Myocyte (in vitro differentiated cells): Measurements from ENCODE around the gene RAD51B. TPM values are rescaled to one million over a fixed set of nuclear protein-coding genes. Genes with fewer than 3 reads are reported as not detected.
"Not testable (repeated sequence)": the region's sequence is repeated elsewhere in the genome, so short reads cannot be mapped to it uniquely, and the experiment has no call there.

Source experiments
- DNase-seq: peaks from one replicate; pipeline ENCODE4 v3.0.0-alpha.2; 2012; ENCODE audit warnings: low read depth
- total RNA-seq: library from RNA; depleted of rRNA; stranded (reverse); fragments of >200 nt; gene quantifications from 2 replicates; pipeline ENCODE4 v1.2.3, GENCODE V29; 2014

RAD51B gene
- total RNA-seq, 1 donor from 2014 or later = 70.0 TPM

DNA sequence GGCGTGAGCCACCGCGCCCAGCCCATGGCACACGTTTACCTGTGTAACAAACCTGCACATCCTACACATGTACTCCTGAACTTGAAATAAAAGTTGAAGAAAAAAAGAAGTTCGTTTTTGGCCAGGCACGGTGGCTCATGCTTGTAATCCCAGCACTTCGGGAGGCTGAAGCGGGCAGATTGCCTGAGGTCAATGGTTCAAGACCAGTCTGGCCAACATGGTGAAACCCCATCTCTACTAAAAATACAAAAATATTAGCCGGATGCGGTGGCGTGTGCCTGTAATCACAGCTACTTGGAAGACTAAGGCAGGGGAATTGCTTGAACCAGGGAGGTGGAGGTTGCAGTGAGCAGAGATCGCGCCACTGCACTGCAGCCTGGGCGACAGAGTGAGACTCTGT lies 879.2 kb downstream of the RAD51B start:
- not testable (repeated sequence) for DNase-seq

DNA sequence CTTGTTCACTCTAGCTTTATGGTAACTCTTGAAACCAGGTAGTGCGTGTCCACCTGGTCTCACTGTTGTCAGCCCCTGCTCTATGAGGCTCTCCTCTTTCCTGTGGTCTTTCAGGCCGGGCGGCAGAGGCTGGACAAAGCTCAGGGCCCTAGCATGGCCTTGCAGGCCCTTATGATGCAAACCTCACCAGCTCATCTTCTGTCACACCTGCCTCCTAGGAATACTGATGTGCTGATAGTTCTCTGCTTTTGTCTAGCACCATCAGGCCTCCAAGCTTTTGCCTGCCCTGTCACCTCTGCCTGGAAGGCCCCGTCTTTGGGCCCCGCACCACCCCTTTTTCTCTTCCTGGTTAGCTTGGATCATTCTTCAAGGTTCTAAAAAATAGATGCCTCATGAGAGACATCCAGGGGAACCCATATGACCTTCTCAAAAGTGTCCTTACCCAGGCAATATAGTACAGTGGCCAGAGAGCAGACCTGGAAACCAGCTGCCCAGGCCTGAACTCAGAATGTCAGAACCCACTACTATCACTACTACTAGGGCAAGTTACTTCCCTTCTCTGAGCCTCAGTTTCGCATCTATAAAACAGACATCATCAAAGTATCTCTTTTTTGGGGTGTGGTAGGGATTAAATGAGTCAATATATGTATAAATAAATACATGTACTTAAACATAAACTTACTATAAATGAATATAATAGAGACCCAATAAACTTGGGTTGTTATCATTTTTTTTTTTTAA lies 881.6 kb downstream of the RAD51B start:
- DNase-seq = no peak

GRCh38 chr14:68702135-68702534 lies 882.6 kb downstream of the RAD51B start:
- DNase-seq = no peak

GRCh38 chr14:68702578-68702977 lies 883.0 kb downstream of the RAD51B start:
- DNase-seq = no peak

- DNase-seq = peak; percentile 50
These were observed 883.5 kb downstream of the RAD51B start for GRCh38 chr14:68703093-68703492.

DNA sequence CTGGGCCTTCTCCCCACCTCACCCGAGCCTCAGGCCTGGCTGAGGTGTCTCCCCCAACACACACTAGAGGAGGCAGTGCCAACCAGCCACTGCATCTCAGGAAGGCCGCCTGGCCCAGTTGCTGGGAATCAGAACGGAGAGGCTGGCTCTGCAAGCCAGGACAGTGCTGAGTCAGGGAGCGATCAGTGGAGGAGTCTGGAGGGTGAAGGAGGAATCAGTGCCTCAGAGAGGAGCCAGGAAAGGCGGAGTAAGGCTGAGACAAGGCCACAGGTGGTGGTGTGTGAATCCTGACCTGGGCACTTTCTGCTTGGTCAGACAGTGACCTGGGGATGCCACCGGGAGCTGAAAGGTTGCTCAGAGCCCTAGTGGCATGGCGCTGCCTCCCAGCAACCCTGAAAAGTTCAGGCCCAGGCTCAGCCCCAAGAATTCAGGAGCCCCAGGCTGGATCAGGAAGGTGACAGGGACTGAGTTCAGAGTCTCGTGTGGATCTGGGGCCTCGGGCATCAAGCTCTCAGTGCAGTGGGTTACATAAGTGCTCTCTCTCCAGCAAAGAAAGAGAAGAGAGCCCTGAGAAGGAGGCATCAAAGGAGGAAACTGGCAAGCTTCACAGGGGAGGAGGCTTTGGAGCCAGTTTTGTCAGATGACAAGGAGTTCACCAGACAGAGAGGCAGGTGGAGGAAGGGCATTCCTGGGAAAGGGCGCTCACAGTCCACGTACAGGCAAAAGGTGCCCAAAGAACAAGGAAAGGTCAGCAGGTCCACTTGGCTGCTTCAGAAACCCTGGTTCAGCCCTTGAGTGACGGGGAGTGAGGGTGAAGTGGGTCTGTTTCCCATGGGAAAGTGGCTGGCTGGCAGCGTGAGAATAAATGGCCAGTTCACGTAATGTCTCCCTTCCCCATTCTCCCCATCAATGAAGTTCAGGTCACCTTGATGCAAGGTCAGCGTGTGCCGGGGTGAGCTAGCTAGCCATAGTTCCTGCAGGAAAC lies 885.4 kb downstream of the RAD51B start:
- no peak for DNase-seq

- DNase-seq = no peak
These were observed 886.2 kb downstream of the RAD51B start for GRCh38 chr14:68705741-68706283.

GRCh38 chr14:68707482-68707881 lies 887.9 kb downstream of the RAD51B start:
- no peak for DNase-seq

DNA sequence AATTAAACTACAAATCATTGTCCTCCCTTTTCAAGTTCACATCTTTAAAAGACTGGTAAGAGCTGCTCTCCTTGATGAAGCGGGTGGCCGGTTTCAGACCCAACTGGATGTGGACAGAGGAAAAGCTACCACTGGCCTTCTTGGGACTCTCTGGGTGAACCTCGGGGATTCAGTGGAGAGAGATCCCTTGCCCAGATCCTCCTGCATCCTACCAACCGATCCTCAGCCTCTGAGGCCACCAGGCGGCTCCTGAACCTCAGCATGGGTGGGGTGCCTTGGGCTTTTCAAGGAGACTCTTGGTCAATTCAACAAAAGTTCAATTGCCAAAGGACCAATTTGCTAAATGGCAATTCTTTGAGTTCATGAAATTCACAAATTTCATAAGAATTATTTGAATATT lies 888.8 kb downstream of the RAD51B start:
- no peak for DNase-seq

DNA sequence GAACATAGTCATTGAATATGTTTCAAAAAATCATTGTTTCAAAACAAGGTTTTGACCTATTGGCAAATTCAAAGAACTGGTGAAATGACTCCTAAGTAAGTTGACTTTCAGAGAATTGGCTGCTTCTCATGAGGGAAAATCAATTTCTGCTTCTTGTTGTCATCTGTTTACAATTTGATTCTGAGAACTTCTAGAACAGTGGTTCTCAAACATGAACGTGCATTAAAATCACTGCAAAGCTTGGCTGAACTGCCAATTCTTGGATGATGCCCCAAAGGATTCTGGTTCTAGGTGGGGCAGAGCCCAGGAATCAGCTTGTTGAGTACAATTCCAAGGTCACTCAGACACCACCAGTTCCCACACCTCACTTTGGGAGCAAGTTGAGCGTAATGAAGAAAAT lies 889.4 kb downstream of the RAD51B start:
- DNase-seq = no peak

DNA sequence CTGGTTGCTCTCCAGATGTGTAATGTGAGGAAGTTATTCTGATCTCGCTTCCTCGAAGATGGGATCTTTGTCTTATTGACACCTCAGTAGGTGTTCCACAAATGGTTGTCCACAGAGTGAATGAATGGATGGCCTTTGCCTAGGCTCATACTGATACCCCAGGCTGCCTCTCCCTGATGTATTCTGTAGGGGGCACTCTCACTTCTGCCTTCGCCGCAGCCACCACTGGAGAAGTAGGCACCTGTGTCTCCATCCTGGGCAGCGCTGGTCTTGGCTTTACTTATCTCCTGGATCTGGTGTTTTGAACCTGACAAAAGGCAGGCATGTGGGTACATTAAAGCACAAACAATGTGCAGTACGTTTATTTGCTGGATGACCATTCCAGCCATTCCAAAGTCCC lies 891.2 kb downstream of the RAD51B start:
- no peak for DNase-seq

- no peak for DNase-seq
These were observed 892.2 kb downstream of the RAD51B start for GRCh38 chr14:68711561-68712309.

- no peak for DNase-seq
These were observed 893.3 kb downstream of the RAD51B start for GRCh38 chr14:68712703-68713370.

DNA sequence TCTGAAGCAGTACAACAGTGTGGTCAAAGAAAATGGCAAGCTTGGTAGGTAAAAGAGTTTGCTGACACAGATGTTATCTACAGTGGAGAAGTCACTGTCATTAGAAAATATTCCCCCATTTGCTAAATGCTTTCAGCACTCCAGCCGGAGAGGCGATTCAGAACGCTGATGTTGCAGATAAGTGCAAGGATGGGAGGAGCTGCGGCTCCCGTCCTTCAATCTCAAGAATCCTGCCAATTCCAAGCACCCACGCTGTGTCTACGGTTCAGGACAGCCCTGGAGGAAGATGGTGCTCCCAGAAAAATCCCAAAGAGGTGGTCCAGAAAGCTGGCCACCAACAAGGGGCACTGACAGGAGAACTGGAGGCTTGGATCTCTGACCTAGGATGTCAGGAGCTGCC lies 894.2 kb downstream of the RAD51B start:
- no peak for DNase-seq

- peak; percentile 98 for DNase-seq
These were observed 895.7 kb downstream of the RAD51B start for GRCh38 chr14:68714991-68715924.

- DNase-seq = no peak
These were observed 897.1 kb downstream of the RAD51B start for GRCh38 chr14:68716698-68717097.

- DNase-seq = peak; percentile 41
These were observed 898.7 kb downstream of the RAD51B start for GRCh38 chr14:68718023-68718990.

- DNase-seq = no peak
These were observed 900.2 kb downstream of the RAD51B start for GRCh38 chr14:68719634-68720384.
